ENCODE measurements around the gene SORL1.
"Not testable (repeated sequence)": the region's sequence is repeated elsewhere in the genome, so short reads cannot be mapped to it uniquely, and the experiment has no call there.

The SORL1 gene

DNA sequence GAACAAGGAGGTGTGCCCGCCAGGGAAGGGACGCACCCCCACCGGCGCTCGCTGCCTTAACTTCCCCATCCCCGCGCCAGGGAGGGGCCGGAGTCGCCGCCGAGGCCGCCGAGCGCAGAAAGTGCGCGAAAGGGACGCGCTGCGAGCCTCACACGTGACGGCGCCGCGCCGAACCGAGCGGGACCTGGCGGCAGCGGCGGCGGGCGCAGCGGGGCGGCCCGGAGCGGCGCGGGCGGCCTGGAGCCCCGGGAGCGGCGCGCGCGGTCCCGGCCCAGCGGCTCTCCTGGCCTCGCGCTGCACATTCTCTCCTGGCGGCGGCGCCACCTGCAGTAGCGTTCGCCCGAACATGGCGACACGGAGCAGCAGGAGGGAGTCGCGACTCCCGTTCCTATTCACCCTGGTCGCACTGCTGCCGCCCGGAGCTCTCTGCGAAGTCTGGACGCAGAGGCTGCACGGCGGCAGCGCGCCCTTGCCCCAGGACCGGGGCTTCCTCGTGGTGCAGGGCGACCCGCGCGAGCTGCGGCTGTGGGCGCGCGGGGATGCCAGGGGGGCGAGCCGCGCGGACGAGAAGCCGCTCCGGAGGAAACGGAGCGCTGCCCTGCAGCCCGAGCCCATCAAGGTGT, at the start of gene SORL1:
Gene SORL1, plus strand, starts transcription at position 329 of the 623 bp plus-strand sequence. Its CDS starts 18 bp downstream, at position 347.
- peak; percentile 67 for DNase-seq

DNA sequence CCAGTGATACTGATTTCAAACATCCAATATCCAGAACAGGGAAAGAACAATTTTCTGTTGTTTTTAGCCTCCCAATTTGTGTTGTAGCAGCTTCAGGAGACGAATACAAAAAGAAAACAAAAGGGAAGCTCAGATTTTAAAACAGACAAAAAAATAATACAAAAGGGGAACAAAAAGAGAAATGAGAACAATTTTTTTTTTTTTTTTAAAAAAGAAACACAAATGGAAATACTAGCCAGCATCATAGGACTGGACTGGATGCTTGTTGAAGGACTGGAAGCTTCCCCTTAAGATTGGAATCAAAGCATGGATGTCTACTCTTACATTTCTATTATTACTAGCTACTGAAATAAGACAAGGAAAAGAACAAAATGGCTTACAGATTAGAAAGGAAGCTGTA, 46.5 kb upstream of the SORL1 start:
- no peak for DNase-seq

GRCh38 chr11:121406291-121406690, 45.8 kb upstream of the SORL1 start:
- DNase-seq = no peak

- no peak for DNase-seq
Observed at GRCh38 chr11:121408830-121409229, 43.3 kb upstream of the SORL1 start.

- not testable (repeated sequence) for DNase-seq
Observed at GRCh38 chr11:121410041-121410440, 42.1 kb upstream of the SORL1 start.

GRCh38 chr11:121411330-121411729, 40.8 kb upstream of the SORL1 start:
- DNase-seq = not testable (repeated sequence)

DNA sequence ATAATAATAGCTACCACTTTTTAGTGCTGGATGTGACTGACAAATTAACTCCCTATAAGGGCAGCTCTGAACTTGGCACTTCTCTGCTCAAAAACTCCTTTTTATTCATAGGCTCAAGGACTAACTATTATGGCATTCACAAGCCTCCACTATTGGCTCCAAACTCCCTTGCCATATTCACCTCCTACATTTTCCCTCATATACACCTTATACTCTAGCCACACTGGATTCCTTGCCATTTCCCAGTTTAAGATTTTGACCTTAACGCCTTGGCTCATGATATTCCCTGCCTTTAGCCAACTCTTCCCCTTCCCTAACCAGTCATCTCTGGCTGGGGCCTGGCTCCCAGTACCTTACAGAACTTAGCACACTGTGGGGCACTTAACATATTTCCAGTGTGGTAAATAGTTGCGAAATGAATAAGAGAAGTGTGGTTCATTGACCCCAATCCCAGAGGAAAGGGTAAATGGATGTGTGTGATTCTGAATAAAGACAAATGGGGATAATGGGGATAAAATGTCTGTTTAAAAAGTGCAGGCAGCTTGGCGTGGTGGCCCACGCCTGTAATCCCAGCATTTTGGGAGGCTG, 40.0 kb upstream of the SORL1 start:
- no peak for DNase-seq

- DNase-seq = no peak
Observed at GRCh38 chr11:121412711-121413415, 39.3 kb upstream of the SORL1 start.

DNA sequence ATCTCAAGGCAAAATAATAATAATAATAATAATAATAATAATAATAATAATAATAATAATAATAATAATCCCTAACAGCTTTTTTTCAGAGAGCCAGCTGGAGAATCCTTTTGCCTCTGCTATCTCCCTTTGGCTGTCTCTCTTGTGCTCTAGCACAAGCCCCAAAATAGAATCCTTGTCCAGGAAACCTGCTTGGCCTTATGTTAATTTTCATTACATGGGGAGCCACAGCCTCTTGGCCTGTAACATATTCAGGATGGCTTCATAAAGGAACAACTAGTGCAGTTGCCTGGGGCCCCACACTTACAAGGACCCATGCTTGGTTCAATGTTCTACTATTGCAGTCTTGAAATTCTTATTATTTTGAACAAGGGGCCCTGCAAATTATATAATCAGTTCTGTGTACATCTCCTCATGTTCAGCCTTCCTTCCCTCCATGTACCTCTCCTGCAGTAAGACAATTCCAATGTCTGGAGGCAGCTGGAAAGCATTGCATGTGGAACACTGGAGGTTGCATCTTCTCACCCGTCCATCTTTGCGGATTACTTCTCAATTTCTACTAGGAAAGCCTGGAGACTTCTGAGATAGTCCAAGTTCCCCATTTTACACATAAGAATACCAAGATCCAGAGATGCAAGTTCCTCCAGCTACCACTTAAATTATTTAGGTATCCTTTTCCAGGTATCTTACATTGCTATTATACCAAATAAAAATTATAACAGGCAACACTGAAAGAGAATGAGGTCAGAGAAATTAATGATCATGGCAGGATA, 37.8 kb upstream of the SORL1 start:
- DNase-seq = no peak

GRCh38 chr11:121415856-121416255, 36.3 kb upstream of the SORL1 start:
- DNase-seq = no peak

DNA sequence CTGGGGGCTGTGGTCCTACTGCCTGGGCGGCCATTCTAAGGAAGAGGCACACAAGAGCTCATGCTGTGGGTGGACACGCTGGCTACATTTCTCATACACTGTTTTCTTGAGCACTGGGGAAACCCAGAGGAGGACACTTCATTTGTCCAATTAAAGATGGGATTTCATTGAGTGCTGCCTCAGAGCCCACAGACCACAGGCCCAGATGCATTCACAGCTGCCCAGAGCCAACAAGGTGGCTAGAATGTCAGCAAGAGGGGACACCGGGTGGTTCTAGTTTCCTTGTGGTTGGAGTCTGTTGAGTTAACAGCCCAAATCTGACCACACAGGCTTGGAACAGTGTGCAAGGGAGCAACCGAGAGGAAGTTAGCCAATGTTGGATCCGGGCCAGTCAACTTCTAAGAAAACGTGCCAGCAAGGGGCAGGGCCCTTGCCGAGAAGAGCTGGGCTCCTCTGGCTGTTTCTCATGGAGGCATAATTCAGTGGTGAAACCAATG, 35.0 kb upstream of the SORL1 start:
- DNase-seq = peak; percentile 45

GRCh38 chr11:121417607-121418006, 34.5 kb upstream of the SORL1 start:
- no peak for DNase-seq

DNA sequence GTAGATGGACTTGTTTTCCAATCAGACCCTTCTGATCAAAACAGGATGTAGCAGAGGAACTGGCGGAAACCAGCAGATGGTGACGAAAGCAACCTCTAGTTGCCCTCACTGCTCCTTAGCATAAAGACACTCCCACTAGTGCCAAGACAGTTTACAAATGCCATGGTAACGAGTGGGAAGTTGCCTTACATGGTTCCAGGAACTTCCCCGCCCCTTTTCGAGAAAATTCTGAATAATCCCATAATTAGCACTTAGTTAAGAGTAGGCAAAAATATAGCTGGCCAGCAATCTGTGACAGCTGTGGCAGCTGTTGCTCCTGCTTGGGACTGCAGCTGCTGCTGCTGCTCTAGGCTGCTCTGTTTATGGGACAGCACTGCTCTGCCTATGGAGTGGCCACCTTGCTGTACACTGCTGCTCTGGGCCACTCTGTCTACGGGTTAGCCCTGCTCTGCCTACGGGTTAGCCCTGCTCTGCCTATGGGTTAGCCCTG, 33.4 kb upstream of the SORL1 start:
- peak; percentile 40 for DNase-seq

- no peak for DNase-seq
Observed at GRCh38 chr11:121419836-121420235, 32.3 kb upstream of the SORL1 start.

- no peak for DNase-seq
Observed at GRCh38 chr11:121420398-121420797, 31.7 kb upstream of the SORL1 start.

DNA sequence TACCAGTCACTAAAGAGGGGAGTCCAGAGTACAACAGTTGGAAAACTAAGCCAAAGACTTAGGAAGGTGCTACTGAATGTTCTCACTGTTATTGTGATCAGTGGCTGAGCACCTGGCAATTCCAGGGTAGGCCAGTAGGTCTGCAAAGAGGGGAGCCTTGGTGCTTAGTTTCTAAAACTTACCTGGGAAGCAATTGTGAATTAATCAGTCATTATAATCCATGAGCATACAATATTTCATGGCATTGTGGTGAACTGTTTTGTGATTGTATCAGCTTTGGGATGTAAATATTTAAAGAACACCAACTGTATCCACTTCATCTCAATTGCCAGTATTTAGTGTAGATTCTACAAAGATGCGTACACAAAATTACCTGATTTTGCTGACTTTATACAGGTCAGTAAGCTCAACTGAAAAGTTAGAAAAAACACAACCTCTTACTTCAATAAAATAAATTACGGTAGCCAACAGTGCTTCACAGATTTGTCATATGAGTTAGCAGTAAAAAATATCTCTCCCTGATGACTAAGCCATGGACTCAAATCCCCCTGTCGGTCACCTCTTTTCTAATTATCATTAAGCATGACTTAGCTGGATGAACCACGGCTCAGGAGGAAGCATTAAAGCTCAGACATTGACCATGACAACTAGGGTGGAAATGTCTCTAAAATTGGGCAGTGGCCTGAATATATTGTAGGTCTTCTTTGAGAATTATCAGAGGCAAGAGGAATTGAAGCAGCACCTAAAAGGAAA, 30.8 kb upstream of the SORL1 start:
- DNase-seq = no peak

- no peak for DNase-seq
Observed at GRCh38 chr11:121422675-121423074, 29.4 kb upstream of the SORL1 start.

- no peak for DNase-seq
Observed at GRCh38 chr11:121425828-121426227, 26.3 kb upstream of the SORL1 start.

DNA sequence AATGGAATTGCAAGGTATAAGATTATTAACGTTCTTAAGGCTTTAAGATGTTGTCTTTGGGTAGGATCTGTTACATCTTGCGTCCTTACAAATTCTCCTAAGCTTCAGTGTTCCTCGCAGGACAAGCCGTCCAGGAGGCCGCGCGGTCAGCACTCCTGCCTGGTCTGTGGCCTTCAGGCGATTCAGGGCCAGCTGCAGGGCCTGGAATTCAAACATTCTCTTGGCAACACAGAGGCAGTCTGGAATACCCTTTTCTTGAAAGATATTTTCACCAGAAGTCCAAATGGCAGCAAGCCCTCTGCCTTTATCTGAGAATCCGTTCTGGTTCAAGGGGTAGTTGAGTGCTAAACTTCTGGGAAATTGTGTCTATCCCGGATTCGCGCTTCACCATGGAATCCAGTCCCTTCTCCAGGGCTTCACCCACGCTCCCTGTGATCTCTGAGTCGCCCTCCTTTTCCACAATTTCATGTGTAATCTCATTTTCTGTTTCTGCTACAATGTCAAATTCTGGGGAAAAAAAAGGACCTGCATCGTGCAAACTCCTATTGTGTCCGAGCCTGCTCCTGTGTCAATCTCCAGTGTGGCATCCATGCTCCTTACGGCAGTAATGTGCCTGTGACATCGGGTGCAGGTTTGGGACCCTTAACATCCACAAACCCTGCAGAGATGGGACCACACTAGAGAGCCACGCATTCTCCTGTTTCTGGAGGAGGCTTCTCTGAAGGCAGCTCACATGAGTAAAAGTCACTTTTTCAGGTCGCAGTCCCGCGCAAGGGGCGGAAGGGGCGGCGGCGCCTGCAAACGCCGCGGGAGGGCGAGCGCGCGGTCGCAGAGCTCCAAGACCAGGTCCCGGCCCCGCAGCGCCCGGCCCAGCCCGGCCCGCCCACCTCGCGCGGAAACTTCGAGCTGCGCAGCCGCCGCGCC, 25.4 kb upstream of the SORL1 start:
- DNase-seq = peak; percentile 36

GRCh38 chr11:121427400-121427744, 24.7 kb upstream of the SORL1 start:
- DNase-seq = no peak

GRCh38 chr11:121429556-121429955, 22.6 kb upstream of the SORL1 start:
- no peak for DNase-seq
